ENCODE data around the gene CCDC127. TPM values are rescaled to one million over a fixed set of nuclear protein-coding genes. Genes with fewer than 3 reads are reported as not detected.
"Not testable (repeated sequence)": the region's sequence is repeated elsewhere in the genome, so short reads cannot be mapped to it uniquely, and the experiment has no call there.

CCDC127 gene
- total RNA-seq, 1 experiment from 2014 or later: 5.4 TPM

GRCh38 chr5:233426-233825 lies 15.5 kb upstream of the CCDC127 start:
- DNase-seq (ENCODE audit: low read depth): not testable (repeated sequence)

- no peak for DNase-seq (ENCODE audit: low read depth)
Observed at GRCh38 chr5:231661-232060, 13.7 kb upstream of the CCDC127 start.

- DNase-seq (ENCODE audit: low read depth): no peak
Observed at GRCh38 chr5:230711-231110, 12.8 kb upstream of the CCDC127 start.

- DNase-seq (ENCODE audit: low read depth): no peak
Observed at GRCh38 chr5:228886-229285, 10.9 kb upstream of the CCDC127 start.

GRCh38 chr5:227375-227774 lies 9.4 kb upstream of the CCDC127 start:
- not testable (repeated sequence) for DNase-seq (ENCODE audit: low read depth)

- no peak for DNase-seq (ENCODE audit: low read depth)
Observed at GRCh38 chr5:225334-225733, 7.4 kb upstream of the CCDC127 start.

- DNase-seq (ENCODE audit: low read depth): no peak
Observed at GRCh38 chr5:223791-224190, 5.8 kb upstream of the CCDC127 start.

GRCh38 chr5:222951-223715 lies 5.2 kb upstream of the CCDC127 start:
- DNase-seq (ENCODE audit: low read depth): not testable (repeated sequence)

- no peak for DNase-seq (ENCODE audit: low read depth)
Observed at GRCh38 chr5:219991-220390, 2.0 kb upstream of the CCDC127 start.

- peak; percentile 61 for DNase-seq (ENCODE audit: low read depth)
Observed at GRCh38 chr5:219460-219863, 1.5 kb upstream of the CCDC127 start.

GRCh38 chr5:218457-219291 lies 721 bp upstream of the CCDC127 start:
- peak; percentile 45 for DNase-seq (ENCODE audit: low read depth)

GRCh38 chr5:216076-216475 lies 1.9 kb downstream of the CCDC127 start:
- not testable (repeated sequence) for DNase-seq (ENCODE audit: low read depth)

GRCh38 chr5:215256-215655 lies 2.7 kb downstream of the CCDC127 start:
- DNase-seq (ENCODE audit: low read depth): peak; percentile 63

GRCh38 chr5:213803-214395 lies 4.1 kb downstream of the CCDC127 start:
- DNase-seq (ENCODE audit: low read depth): no peak

- no peak for DNase-seq (ENCODE audit: low read depth)
Observed at GRCh38 chr5:208449-209114, 9.4 kb downstream of the CCDC127 start.

- DNase-seq (ENCODE audit: low read depth): peak; percentile 43
Observed at GRCh38 chr5:207599-207998, 10.4 kb downstream of the CCDC127 start.

- no peak for DNase-seq (ENCODE audit: low read depth)
Observed at GRCh38 chr5:206927-207536, 10.9 kb downstream of the CCDC127 start.

GRCh38 chr5:206406-206805 lies 11.5 kb downstream of the CCDC127 start:
- peak; percentile 87 for DNase-seq (ENCODE audit: low read depth)

- no peak for DNase-seq (ENCODE audit: low read depth)
Observed at GRCh38 chr5:204966-205670, 12.8 kb downstream of the CCDC127 start.

GRCh38 chr5:204462-204861 lies 13.5 kb downstream of the CCDC127 start:
- DNase-seq (ENCODE audit: low read depth): no peak

GRCh38 chr5:204001-204400 lies 14.0 kb downstream of the CCDC127 start:
- DNase-seq (ENCODE audit: low read depth): no peak
